HG03521 (cell line): Measurements from ENCODE around the gene NELL1.

Source experiments
- ATAC-seq: cut with Tn5 transposase; IDR thresholded peaks from one replicate; pipeline ENCODE4 v1.9.1; 2021; ENCODE audit warnings: mild to moderate bottlenecking, moderate library complexity; ENCODE audit not compliant: unreplicated experiment

The NELL1 gene

DNA sequence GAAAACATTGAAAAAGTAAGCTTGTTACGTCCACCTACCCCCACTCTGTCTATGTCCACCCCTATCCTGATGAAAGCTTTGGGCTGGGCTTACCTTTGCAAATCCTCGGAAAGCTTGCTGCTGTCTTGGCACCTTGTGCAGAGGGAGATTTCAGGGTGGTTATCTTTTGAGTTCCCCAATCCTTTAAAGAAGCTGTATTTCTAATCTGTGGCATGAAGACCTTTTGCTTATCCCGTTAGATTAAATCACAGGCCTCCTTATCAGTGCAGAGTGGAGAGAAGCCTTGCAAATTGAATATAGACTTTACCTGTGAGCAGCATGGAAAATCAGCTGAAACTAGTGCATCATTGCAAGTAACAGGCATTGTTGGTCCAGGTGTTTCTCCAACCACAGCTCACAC lies 942.9 kb downstream of the NELL1 start:
- ATAC-seq: no peak

- no peak for ATAC-seq
Measured at GRCh38 chr11:21614961-21615360, 945.6 kb downstream of the NELL1 start.

DNA sequence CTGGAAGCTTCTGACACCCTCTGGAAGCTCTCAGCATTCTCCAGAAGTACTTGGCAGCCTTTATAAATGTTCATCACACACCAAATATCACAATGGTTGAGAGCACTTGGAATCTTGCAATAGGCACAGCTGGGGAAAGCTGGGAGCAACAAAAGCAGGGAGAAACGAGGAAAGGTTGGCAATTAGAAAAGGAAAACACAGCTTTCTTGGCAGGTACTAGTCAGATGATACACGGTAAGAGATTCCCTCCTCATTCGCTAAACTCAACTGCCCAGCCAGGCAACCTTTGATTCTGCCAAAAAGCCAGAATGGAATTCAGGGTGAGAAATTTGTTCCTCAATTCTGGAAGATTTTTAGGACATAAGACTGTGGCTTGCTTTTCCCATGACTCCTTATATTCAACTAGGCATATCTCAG lies 946.6 kb downstream of the NELL1 start:
- no peak for ATAC-seq

GRCh38 chr11:21622566-21622965 lies 953.2 kb downstream of the NELL1 start:
- ATAC-seq: no peak

GRCh38 chr11:21622995-21623394 lies 953.6 kb downstream of the NELL1 start:
- ATAC-seq: no peak
